ENCODE data around the gene SORCS2.
A peak's percentile ranks its signal among the peaks of the same experiment; 100 is the strongest.

Gene SORCS2

DNA sequence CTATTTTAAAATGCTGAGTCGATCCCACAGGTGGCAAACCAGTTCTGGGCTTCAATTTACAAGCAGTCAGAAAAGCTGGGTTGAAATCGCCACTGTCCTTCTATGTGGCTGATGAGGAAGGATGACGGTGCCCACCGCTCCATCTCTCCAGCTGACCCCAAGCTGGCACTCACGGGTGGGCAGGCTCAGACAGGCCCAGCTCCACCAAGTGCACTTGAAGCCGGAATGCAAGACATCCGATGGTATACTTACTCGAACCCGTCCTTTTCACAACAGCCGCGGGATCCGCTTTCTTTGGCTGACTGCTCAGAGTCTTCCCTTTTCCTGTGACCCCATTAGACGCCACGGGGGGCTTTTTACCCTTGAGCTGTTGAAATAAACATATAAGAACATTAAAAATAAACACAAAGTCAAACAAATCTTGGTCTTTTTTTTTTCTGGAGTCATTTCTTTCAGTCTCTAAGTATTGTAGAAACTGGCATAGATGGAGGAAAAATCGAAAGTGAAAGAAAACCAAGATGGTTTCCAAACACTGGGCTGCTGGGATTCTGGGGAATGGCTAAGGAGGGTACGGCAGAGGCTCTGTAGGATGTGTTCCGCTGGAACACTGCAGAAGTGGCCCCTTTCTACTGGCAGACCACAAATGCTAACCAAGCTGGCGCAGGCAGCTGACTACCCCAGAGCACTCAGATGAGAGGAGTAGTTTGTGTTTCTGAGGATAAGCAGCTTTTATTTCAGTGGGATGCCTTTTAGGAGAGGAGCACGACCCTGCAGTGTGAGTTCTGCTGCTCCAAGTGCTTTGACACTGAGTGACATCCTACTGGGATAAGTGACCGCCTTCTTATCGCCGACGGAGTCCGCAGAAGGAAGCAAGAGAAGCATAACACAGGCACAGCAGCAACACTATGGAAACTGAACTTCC, 586.4 kb downstream of the SORCS2 start:
- no peak for DNase-seq (ENCODE audit: low spot score)

GRCh38 chr4:7779432-7779768, 587.1 kb downstream of the SORCS2 start:
- peak; percentile 8 for DNase-seq (ENCODE audit: low spot score)

DNA sequence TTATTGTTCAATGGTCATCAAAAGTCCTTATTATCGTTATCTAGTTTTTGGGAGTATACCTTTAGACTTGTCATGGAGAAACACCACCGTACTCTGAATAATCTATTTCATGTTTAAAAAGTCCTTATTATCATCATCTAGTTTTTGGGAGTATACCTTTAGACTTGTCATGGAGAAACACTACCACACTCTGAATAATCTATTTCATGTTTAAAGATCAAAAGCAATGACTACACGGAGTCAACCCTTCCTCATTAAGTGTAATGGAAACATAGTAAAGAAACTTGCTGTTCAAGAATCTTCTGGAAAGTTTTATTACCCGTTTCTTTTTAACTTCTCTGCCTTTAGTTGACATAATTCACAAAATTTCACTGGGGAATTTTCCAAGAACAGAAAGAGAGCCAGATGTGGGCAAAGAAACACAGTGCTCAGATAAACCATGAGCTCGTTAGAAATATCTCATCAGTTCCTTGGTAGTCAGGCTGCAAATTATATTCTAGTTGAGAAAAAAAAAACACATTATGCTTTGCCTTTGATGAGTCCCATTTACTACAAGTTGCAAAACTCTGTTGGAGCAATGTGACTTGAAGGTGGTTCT, 588.5 kb downstream of the SORCS2 start:
- DNase-seq (ENCODE audit: low spot score) = no peak

DNA sequence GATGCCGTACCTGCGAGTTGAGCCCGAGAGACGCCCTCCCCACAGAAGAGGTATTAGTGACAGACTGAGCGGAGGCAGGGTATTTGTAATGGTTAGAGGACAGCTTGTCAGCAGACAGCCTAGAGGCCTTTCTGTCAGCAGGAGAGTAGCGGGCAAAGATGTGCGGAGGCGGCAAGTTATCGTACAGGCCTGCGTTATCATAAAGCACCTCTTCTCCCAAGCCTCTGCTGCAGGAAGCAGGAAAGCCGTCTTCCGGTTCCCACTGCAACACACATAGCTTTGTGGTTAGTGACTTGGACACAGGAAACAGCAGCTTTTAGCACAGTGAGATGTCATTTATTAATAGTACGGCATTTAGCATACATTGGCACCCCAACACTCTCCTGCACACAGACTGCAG, 589.0 kb downstream of the SORCS2 start:
- DNase-seq (ENCODE audit: low spot score) = peak; percentile 70

DNA sequence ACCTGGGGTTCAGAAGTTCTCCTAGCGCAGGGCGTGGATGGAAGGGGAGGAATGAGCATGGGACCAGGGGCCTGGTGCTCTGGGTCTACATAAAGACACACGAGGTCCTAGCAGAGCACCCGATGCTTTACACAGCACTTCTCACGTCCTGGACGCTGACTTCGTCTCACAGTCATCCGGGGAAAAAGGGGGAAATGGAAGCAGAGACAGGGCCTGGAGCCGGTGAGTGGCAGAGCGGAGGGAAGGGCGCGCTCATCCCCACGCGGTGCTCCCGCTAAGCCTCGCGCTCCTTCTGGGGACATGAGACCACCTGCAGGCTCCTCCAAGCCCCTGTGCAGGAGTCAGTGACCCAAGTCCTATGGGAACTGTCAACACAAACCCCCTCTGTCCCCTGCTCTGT, 589.7 kb downstream of the SORCS2 start:
- DNase-seq (ENCODE audit: low spot score) = no peak

DNA sequence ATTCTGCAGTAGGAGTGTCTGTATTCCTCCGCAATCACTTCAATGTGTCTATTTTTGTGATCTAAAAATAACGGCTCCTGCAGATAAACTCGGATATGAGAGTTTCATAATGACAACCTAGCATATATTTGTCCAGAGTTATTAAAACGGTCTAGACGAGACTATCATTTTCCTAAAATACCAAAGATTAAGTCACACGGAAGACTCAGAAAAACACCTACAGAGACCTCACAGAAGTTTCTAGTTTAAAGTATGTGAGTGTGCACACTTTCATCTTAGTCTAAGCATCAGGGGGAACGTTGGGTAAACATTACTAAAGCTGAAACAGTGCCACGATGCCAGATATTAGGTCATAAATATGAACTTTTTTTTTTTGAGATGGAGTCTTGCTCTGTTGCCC, 590.4 kb downstream of the SORCS2 start:
- no peak for DNase-seq (ENCODE audit: low spot score)

- DNase-seq (ENCODE audit: low spot score) = no peak
These were observed 591.2 kb downstream of the SORCS2 start for GRCh38 chr4:7783541-7783940.

GRCh38 chr4:7784131-7784870, 592.0 kb downstream of the SORCS2 start:
- DNase-seq (ENCODE audit: low spot score) = no peak

DNA sequence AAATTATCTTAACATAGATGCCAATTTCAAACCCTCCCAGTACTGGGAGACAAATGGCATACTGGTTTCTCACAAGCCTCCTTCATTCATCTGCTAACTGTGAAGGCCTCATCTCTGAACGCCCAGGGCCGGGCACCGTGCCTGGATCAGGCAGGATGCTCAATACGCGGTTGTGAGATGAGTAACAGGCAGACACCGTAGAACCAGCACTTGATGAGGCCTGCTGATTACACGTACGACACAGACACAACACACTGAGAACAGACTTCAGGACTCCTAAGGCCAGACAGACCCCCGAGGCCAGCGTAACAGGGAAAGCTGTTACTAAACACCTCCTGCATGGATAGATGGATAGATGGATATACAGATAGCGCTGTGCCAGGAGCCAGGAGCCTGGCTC, 592.7 kb downstream of the SORCS2 start:
- DNase-seq (ENCODE audit: low spot score) = no peak

GRCh38 chr4:7786040-7786439, 593.7 kb downstream of the SORCS2 start:
- DNase-seq (ENCODE audit: low spot score) = no peak

- no peak for DNase-seq (ENCODE audit: low spot score)
These were observed 594.2 kb downstream of the SORCS2 start for GRCh38 chr4:7786517-7786916.

DNA sequence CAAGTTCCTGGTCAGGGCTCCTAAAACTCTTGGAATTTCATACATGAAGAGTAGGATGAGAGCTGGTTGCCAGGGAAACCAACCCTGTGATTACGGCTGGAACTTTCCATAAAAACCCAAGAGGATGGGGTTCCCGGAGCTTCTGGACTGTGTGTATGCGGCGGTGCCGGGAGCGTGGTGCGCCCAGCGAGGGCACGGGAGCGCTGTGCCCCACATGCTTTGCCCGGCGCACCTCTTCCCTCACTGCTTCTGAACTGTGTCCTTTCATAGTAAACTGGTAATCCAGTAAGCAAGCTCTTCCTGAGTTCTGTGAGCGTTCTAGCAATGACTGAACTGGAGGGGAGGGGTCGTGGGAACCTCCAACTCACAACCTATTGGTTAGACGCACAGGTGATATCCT, 594.7 kb downstream of the SORCS2 start:
- DNase-seq (ENCODE audit: low spot score) = no peak

DNA sequence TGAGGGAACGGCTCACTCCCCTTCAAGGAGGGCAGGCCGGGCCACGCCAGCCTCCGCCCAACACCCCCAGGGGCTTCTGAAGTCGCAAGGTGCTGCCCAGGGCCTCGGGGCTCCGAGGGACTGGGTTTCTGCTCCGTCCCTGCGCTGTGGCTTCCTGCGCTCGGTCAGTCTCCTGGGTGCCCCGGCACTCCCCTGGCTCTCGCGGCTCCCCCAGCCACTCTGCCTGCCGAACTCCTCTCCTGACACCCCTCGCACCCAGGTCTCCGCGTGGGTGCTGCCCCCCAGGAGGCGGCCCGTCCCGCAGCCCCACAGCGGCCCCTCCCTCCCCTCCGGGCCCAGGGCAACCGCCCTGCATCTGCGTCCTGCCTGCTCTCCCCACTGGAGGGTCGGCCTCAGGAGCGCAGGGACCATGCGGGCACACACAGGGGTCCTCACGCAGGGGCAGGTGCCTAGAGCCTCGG, 595.4 kb downstream of the SORCS2 start:
- DNase-seq (ENCODE audit: low spot score) = no peak

GRCh38 chr4:7788193-7788592, 595.9 kb downstream of the SORCS2 start:
- no peak for DNase-seq (ENCODE audit: low spot score)

GRCh38 chr4:7788694-7789425, 596.5 kb downstream of the SORCS2 start:
- DNase-seq (ENCODE audit: low spot score) = no peak

GRCh38 chr4:7790023-7790422, 597.7 kb downstream of the SORCS2 start:
- no peak for DNase-seq (ENCODE audit: low spot score)

DNA sequence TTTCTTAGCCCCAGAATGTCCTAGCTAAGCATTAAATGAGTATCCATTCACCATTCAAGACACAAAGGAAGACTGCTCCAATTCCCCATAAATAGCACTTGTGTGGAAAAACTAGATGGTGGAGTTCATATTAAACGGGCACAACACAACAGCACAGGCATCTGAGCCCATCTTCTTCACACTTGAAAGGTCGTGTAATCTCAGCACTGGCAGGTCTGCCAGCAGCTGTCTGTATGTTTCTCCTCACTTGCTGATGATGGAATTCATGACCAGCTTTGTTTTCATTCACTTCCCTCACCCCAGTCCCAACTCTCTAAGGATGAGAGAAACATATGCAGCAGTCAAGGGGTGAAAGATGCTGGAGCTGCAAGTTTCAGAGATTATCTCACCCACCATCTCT, 598.7 kb downstream of the SORCS2 start:
- no peak for DNase-seq (ENCODE audit: low spot score)

Measured in COLO829 (cell line).